Stimulated activated CD4-positive, alpha-beta T cell treated with anti-CD3 and anti-CD28 coated beads, Interleukin-4, amount 100 ng/mL, for 1 hour (primary cell): ENCODE data around the gene SEC22C.
"Not testable (repeated sequence)": the region's sequence is repeated elsewhere in the genome, so short reads cannot be mapped to it uniquely, and the experiment has no call there.

ENCODE experiments used
- DNase-seq: peaks from one replicate; pipeline ENCODE4 v3.0.0-alpha.2; 2020

Gene SEC22C

GRCh38 chr3:42579346-42579745, 2.4 kb downstream of the SEC22C start:
- DNase-seq = not testable (repeated sequence)

- no peak for DNase-seq
Observed at GRCh38 chr3:42578054-42578453, 3.7 kb downstream of the SEC22C start.

- no peak for DNase-seq
Observed at GRCh38 chr3:42575137-42575741, 6.5 kb downstream of the SEC22C start.

GRCh38 chr3:42572278-42572677, 9.5 kb downstream of the SEC22C start:
- no peak for DNase-seq

- no peak for DNase-seq
Observed at GRCh38 chr3:42569593-42570142, 12.1 kb downstream of the SEC22C start.

GRCh38 chr3:42562047-42562907, 19.5 kb downstream of the SEC22C start:
- DNase-seq = no peak

GRCh38 chr3:42557854-42558253, 23.9 kb downstream of the SEC22C start:
- no peak for DNase-seq

GRCh38 chr3:42556817-42557216, 24.9 kb downstream of the SEC22C start:
- DNase-seq = not testable (repeated sequence)

- no peak for DNase-seq
Observed at GRCh38 chr3:42556089-42556632, 25.6 kb downstream of the SEC22C start.

- DNase-seq = no peak
Observed at GRCh38 chr3:42552830-42553229, 28.9 kb downstream of the SEC22C start.

GRCh38 chr3:42550250-42550649, 31.5 kb downstream of the SEC22C start:
- DNase-seq = no peak

GRCh38 chr3:42549131-42549530, 32.6 kb downstream of the SEC22C start:
- no peak for DNase-seq

- peak; percentile 70 for DNase-seq
Observed at GRCh38 chr3:42547401-42547945, 34.3 kb downstream of the SEC22C start.

- no peak for DNase-seq
Observed at GRCh38 chr3:42546691-42547213, 35.0 kb downstream of the SEC22C start.

GRCh38 chr3:42545284-42545900, 36.4 kb downstream of the SEC22C start:
- DNase-seq = no peak

GRCh38 chr3:42544492-42545283, 37.1 kb downstream of the SEC22C start:
- no peak for DNase-seq

- DNase-seq = no peak
Observed at GRCh38 chr3:42541079-42541478, 40.7 kb downstream of the SEC22C start.

- peak; percentile 52 for DNase-seq
Observed at GRCh38 chr3:42539871-42540714, 41.7 kb downstream of the SEC22C start.

- no peak for DNase-seq
Observed at GRCh38 chr3:42537350-42537749, 44.4 kb downstream of the SEC22C start.

- peak; percentile 42 for DNase-seq
Observed at GRCh38 chr3:42535981-42536784, 45.6 kb downstream of the SEC22C start.
